IPS-18c (cell line): Measurements from ENCODE around the gene KIRREL3.

ENCODE experiments used
- H3K4me3 ChIP-seq: 2 replicates; pipeline ENCODE4 v1.7.0; 2013; ENCODE audit warnings: low read depth, mild to moderate bottlenecking, low read length, moderate library complexity; ENCODE audit not compliant: insufficient read depth
- H3K9me3 ChIP-seq: one replicate; pipeline ENCODE4 v1.6.1; 2013; ENCODE audit warnings: mild to moderate bottlenecking, low read length, moderate library complexity; ENCODE audit not compliant: control insufficient read depth, insufficient read depth

The KIRREL3 gene

DNA sequence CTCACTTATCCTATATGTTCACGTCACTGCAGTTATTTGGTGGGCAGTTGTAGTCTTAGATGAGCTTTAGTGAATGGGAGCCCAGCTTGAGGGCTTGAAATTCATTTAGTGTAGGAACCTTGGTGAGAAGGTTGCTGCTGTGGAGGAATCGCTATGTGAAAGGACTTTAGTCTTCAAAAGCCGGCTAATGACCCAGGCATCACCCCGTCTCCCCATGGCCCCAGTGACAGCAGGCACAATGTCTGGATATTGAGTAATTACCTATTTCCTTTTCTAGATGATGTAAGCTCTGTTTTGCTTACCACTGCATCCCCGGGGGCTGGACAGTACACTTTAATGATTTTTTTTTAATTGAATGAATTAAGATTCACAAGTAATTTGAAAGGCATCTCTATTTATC is 361.9 kb downstream of the KIRREL3 start:
- H3K4me3 ChIP-seq: no peak overlapping the region
- H3K9me3 ChIP-seq: no peaks in the 10 kb centered on the region

DNA sequence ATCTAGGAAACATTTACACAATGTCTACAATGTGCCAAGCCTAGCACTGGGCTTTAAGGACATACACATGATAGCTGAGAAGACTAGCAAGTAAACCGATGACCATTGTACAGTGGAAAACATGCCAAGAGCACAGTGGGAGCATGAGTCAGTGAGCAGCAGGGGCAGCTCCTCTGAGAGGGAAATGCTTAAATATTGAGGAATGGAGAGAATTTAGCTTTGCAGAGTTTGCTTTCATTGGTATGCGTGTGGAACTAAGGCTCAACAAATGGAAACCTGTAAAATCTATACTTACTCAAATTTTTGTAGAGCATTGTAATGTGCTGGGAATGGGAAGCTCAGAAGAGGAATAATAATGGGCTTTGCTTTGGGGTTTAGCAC is 362.8 kb downstream of the KIRREL3 start:
- H3K4me3 ChIP-seq: no peak overlapping the region
- no peaks in the 10 kb centered on the region for H3K9me3 ChIP-seq

DNA sequence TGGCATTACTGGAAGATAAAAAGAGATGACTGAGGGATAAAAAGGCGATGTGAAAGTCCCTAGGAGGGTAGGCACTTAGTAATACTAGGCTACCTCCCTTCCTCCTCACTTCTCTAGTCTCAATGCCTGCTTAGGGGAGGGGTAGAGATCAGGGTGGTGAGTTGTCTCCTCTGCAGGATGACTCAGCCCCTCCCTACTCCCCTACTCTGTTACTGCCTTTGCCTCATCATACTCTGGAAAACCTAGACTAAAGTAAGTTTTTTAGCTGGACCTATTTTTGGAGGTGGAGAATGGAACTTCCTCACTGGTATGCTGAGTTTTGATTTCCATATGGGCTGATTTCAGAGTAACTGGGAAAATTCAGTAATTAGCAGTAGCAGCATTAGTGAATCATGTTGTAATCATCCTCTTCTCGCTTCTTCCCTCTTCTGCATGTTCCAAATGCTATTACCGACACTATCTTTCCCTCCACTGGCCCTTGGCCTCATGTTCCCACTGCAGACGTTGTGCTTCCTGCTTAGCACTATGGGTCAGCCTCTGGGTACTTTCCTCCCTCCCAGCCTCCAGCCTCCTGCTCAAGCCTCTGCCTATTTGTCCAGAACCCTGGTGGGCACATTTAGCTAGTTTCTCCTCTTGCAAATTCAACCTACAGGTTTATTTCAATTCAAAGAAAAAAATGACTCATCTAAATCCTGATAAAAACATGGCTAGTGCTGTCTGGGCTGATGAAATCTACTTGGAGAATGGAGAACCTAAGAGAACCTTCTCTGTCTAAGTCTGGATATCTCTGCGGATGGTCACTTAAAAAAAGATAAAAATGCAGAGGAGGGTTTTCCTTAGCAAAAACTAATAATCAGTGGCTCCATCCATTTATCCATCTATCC is 363.4 kb downstream of the KIRREL3 start:
- no peak overlapping the region for H3K4me3 ChIP-seq
- no peaks in the 10 kb centered on the region for H3K9me3 ChIP-seq

DNA sequence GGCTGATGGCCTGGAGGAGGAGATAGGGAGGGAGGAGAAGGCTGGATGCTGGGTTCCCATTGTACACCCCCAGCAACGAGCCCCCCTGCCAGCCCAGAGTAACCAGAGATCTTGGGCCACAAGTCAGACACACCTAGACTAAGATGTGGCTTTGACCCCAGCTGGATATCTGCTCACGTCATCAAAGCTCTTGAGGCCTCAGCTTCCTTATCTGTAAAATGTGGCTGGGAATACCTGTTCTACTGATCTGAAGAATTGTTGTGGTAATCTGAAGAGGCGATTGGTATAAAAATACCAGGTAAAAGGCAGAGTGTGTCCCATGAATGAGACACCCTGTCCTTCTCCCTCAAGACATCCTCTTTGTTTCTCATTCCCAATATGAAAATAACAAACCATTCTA is 365.1 kb downstream of the KIRREL3 start:
- Histone ChIP-seq H3K4me3 (no peak overlapping the region), H3K9me3 (no peaks in the 10 kb centered on the region)

DNA sequence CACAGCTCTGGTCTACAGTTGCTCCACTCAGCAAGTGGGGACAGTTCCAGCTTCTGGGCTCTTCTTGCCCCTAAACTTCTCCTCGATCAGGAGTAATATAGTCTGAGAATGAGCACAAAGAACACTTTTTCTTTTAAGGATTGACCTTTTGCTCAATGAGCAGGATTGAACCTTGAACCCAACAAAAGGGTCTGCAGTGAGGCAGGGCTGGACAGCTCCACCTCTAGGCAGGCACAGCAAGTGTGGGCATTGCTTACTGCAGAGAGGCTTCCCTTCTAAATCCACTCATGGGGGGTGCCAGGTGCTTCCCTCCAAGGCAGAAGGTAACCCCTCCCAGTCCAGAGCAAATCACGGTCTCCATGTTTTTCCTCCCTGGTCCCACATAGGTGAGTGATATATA is 365.6 kb downstream of the KIRREL3 start:
- H3K4me3 ChIP-seq: no peak overlapping the region
- H3K9me3 ChIP-seq: no peaks in the 10 kb centered on the region

DNA sequence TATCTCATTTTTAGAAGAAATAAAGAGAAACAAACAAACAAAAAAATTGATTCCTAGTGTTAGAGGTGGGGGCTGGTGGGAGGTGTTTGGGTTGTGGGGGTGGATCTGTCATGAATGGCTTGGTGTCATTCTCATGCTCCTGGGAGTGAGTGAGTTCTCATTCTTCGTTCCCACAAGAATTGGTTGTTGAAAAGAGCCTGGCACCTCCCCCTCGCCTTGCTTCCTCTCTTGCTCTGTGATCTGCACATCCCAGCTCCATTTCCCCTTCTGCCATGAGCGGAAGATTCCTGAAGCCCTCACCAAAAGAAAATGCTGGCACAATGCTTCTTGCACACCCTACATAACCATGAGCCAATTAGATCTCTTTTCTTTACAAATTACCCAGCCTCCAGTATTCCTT is 367.2 kb downstream of the KIRREL3 start:
- Histone ChIP-seq H3K9me3 (no peaks in the 10 kb centered on the region), H3K4me3 (no peak overlapping the region)

DNA sequence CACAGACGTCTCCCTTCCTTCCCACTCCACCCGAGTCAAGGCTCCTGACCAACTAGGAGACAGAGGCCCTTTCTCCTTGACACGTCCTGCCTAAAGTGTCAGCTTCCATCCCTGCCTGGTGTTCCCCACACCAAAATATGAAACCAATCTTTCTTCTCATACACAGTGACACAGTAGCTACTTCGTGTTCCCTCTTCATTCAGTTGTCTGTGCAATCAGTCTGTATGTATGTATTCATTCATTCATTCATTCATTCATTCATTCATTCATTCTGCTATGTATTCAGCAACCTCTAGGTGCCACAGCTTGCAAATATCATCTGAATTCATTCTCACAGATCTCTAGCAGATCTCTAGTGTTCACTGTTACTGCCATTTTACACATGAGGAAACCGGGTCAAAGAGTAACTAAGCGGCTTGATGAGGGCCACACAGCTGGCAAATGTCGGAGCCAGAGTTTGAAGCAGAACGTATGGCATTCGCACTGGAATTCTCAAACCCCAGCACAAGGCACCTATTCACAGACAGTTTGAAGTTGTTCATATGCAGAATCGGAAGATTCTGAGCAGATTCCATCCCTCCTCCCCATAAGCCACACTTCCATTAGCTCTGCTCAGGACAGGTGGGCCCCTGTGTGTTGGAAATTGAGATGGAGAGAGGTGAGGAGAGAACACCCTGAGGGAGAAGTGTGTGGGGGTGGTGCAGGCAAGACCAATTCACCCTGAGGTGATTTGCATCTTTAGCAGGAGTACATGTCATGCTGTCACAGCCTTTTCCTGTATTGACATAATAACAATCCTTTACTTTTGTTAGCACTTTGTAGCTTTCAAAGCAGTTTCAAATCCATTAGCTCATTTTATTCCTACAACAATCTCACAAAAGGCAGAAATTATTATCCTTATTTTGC is 369.4 kb downstream of the KIRREL3 start:
- Histone ChIP-seq H3K9me3 (no peaks in the 10 kb centered on the region), H3K4me3 (no peak overlapping the region)

DNA sequence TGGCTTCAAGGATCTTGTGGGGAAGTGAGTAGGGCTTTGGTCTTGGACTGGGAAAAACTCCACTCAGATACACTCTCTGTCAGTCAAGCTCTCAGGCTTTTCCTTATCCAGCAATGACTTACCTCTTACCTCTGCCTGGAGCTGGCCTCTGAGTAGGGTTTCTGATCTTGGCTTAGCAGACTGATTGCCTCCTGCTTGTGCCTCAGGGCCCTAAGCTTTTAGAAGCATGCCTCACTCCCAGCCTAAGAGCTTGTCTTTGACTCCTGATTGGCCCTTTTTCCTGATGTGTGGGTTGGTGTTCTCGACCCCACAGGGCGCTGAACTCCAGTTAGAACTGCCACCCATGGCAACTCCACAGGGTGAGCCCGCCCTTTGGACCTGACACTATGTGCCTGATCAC is 370.1 kb downstream of the KIRREL3 start:
- Histone ChIP-seq H3K9me3 (no peaks in the 10 kb centered on the region), H3K4me3 (no peak overlapping the region)

DNA sequence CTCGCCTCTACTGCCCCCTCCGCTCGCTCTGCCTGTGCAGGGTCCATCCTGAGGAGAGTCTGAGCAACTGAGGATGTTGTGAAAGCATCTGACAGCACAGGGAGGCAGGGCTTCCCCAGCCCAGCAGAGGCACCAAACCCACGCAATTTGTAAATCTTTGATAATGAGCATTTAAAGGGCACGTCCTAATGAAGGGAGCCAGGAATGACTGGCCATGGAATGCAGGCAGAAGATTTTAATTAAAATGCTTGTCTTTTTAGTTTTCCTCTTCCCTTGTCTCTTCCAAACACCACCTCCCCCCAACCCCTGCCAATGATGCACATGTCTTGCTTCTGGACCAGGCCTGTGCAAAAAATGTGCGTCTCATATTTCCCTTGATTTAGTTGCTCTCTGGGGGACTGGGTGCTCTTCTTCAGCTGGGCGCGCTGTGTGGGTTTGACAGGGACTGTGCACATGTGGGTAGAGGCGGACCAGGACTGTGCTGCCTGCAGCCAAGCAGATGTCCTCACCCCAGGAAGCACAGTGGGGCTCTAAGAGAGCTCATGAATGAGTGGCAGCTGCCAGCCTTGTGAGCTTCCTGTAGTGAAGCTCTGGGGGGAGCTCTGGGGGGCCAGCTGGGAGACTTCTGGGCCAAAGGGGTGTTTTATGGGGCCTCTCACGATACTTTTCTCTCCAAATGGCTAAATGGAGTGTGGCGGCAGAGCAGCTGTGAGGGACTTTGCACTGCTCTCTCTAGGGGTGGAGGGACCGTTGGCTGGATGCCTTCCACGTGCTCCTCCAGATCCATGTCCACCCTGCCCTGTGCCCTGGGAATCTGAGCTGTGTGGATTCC is 371.6 kb downstream of the KIRREL3 start:
- Histone ChIP-seq H3K9me3 (no peaks in the 10 kb centered on the region), H3K4me3 (no peak overlapping the region)

DNA sequence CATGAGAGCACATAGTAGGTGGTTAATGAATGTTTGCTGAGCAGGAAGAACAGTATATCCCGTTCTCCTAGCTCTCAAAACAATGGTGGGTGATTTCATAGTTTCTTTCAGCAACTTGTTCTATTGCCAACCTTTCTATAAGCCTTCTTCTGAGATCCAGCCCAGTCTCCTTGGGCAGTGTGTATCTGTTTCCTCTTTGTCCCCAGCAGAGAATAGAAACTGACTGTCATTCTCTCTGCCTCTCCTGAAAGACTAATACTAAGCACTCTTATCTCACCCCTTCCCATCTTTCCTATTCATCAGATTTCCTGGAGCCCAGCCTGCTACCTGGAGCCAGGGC is 372.1 kb downstream of the KIRREL3 start:
- H3K4me3 ChIP-seq: no peak overlapping the region
- no peaks in the 10 kb centered on the region for H3K9me3 ChIP-seq

DNA sequence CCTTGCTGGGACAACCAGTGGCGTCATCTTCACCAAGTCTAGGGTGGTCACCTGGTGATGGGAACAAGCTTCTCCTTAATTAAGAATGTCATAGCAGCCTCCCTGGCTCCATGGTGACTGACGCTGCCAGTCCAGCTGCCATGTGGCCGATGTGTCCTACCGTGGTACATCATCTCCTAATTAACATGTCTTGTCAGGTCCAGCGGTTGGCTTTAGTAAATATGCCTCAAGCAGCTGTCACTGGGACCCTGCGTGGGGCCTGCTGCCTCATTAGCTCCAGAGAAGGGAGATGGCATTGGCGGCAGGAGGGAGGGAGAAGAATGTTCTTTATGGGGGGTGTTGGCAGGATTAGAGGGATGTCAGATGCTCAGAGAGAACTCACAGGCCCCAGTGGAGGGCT is 373.1 kb downstream of the KIRREL3 start:
- H3K4me3 ChIP-seq: no peak overlapping the region
- no peaks in the 10 kb centered on the region for H3K9me3 ChIP-seq

DNA sequence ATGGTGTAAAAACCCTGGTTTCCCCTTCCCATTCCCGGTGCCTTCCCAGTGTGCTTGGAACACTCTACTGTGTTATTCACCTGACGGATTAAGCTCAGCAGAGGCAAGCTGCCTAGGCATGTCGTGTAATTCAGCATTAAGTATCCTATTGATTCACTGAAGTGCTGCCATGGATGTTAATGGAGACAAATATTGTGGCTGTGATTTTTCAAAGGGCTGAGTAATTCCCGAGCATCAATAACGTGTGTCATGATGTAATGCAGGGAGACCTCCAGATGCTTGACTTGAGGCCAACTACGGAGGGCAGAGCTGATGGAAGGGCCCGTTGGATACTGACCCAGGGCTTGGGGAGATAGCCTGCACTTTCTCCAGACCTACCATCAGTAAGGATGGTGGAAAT is 376.1 kb downstream of the KIRREL3 start:
- no peaks in the 10 kb centered on the region for H3K9me3 ChIP-seq
- no peak overlapping the region for H3K4me3 ChIP-seq

DNA sequence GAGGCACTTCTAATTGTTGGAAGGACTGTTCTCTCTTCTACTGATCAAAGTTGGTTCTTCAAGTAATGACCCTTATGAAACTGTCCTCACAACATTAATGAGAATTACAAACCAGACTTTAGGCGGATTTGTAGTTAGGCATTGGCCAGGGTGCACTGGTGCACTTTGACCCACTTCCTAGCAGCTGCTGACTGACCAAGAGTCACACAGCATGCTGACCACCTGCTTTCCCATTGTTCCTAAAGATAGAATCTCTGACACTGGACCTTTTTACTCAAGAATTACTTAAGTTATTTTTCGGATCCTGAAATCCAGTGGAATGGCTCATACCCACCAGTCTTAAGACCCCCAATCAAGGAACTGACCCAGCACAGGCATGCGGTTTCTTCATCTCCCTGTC is 381.1 kb downstream of the KIRREL3 start:
- Histone ChIP-seq H3K4me3 (no peak overlapping the region), H3K9me3 (no peaks in the 10 kb centered on the region)

DNA sequence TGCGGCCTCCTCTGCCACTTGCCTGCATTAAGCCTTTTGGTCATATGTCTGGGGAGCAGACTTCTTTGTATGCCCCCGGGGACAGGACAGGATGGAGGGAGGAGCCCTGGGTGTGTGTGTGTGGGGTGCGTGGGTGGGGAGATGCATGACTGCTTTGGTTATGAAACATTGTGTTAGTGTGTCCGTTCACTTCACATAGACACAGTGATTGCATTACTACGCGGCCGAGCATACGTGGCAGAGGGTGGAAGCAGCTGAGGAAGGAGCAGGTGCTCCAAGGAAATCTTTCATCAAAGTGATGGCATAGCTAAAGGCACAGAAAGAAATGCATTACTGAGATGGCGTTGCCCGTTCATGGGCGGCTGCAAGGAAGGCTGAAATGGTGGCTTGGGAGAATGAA is 384.7 kb downstream of the KIRREL3 start:
- Histone ChIP-seq H3K9me3 (no peaks in the 10 kb centered on the region), H3K4me3 (no peak overlapping the region; the same call in 1 of the 2 replicates)

DNA sequence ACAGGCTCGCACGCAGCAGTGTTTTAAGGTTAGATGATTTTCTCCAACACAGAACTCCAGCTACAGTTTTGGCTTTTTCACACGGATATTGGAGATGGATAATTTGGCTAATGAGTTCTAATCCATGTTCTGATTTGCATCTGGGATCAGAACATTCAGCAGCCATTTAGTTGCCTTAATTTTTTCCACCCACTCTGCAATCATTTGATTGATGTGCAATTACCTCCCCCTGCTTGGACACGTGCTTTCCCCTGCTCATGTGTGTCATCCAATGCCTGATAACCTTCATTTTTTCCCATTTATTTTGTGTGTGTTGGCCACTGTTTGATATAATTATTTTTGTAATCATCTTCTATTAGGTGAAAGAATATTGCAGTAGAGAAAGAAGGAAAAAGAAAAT is 387.3 kb downstream of the KIRREL3 start:
- H3K4me3 ChIP-seq: no peak overlapping the region
- no peaks in the 10 kb centered on the region for H3K9me3 ChIP-seq

DNA sequence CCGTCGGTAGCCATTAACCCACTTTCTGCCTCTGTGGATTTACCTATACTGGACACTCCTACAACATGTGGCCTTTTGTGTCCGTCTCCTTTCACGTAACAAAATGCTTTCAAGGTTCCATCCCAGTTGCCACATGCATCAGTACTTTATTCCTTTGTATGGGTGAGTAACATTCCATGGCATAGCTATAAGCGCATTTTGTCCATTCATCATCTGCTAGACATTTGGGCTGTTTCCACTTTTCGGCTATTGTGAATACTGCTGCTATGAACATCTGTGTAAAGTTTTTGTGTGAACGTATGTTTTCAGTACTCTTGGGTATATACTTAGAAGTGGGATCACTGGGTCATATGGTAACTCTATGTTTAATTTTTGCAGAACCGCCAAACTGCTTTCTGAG is 387.9 kb downstream of the KIRREL3 start:
- Histone ChIP-seq H3K4me3 (no peak overlapping the region), H3K9me3 (no peaks in the 10 kb centered on the region)

DNA sequence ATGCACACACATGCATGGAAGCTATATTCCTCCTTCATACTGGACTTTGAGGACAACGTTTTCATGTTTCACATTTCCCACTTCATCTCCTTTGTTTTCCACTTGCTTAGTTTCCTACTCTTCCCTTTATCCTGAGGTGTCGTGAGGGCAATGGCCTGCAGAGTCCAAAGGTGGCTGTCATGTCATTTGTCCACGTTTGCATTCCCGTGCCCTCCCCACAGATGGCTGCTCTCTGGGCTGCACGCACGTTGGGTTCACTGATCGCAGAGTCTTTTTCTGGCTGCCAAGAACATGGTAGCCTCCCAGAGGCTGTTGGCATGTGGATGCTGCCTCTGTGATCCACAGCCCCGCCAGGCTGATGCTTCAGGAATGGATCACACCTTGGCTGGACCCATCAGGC is 389.1 kb downstream of the KIRREL3 start:
- H3K4me3 ChIP-seq: no peak overlapping the region

More for the DNA sequence above, 389.1 kb downstream of the KIRREL3 start:
- no peaks in the 10 kb centered on the region for H3K9me3 ChIP-seq
